Colonic mucosa (tissue), 4 donors: ENCODE results near the gene ABCB8. TPM values are rescaled to one million over a fixed set of nuclear protein-coding genes. Genes with fewer than 3 reads are reported as not detected.
"Not testable (repeated sequence)": the region's sequence is repeated elsewhere in the genome, so short reads cannot be mapped to it uniquely, and the experiment has no call there.

Experiments used
- DNase-seq: peaks from one replicate; pipeline ENCODE4 v3.0.0-alpha.2; 2020
- H3K27ac ChIP-seq: fragments of 200-600 bp; one replicate; pipeline ENCODE4 v1.8.0; 2021
- H3K27me3 ChIP-seq: fragments of 200-600 bp; one replicate; pipeline ENCODE4 v1.8.0; 2021
- H3K36me3 ChIP-seq: fragments of 200-600 bp; one replicate; pipeline ENCODE4 v1.8.0; 2021
- H3K4me1 ChIP-seq: fragments of 200-600 bp; one replicate; pipeline ENCODE4 v1.8.0; 2021; ENCODE audit warnings: mild to moderate bottlenecking
- H3K4me3 ChIP-seq: fragments of 200-600 bp; one replicate; pipeline ENCODE4 v1.8.0; 2021
- H3K9ac ChIP-seq, 2 donors: one replicate each; pipeline ENCODE4 v1.7.0; 2013; ENCODE audit warnings: control low read depth in 2 of 2, low read depth in 2 of 2, low read length in 2 of 2
- H3K9me3 ChIP-seq: fragments of 200-600 bp; one replicate; pipeline ENCODE4 v1.8.0; 2021
- CTCF ChIP-seq: fragments of 200-600 bp; IDR thresholded peaks from one replicate; pipeline ENCODE4 v1.8.0; 2022; ENCODE audit warnings: antibody characterized with exemption, mild to moderate bottlenecking
- intact Hi-C: fragments of 100-400 bp; cut with DNase I; formaldehyde crosslinking; loops from one replicate; pipeline ENCODE4 v1.14.1; 2022
- total RNA-seq, 2 donors: library from RNA; stranded (reverse); fragmentation: NEBNext Ultra II Directional in 1 of 2; extraction: Animal tissue kit (Norgen Biotek cat#: 25700) in 1 of 2; gene quantifications; one replicate each; pipeline ENCODE4 v1.2.1, GENCODE V29; 2021
- donor health status: healthy.
- donor health status: DM: no; HTN: no; CAD: no.
- donor health status: DM: no; HTN: no; CAD: no.

The ABCB8 gene
- total RNA-seq, 2 donors from 2014 or later, result 26.7 to 59.5 TPM

GRCh38 chr7:151035026-151035717 is 6.9 kb downstream of the ABCB8 start:
- no peak for DNase-seq
- intact Hi-C loops, result no loop called here
- H3K27ac ChIP-seq, result no peak overlapping the region
- H3K27me3 ChIP-seq, result no peaks in the 10 kb centered on the region
- H3K36me3 ChIP-seq, result no peaks in the 10 kb centered on the region
- TF ChIP-seq CTCF, result no peak
- H3K4me3 ChIP-seq, result no peak overlapping the region
- H3K4me1 ChIP-seq, result no peaks in the 10 kb centered on the region
- H3K9ac ChIP-seq, result no peak overlapping the region
- no peaks in the 10 kb centered on the region for H3K9me3 ChIP-seq

- Histone ChIP-seq H3K9ac (no peak overlapping the region), H3K9me3 (no peaks in the 10 kb centered on the region), H3K27ac (no peak overlapping the region), H3K27me3 (no peaks in the 10 kb centered on the region), H3K36me3 (no peaks in the 10 kb centered on the region), H3K4me1 (no peaks in the 10 kb centered on the region), H3K4me3 (no peak overlapping the region)
- no peak for DNase-seq
- intact Hi-C loops, result no loop called here
- TF ChIP-seq CTCF, result no peak
Measured at GRCh38 chr7:151035902-151036301, 7.7 kb downstream of the ABCB8 start.

GRCh38 chr7:151038951-151039849 is 10.9 kb downstream of the ABCB8 start:
- no peak for TF ChIP-seq CTCF
- DNase-seq, result peak; percentile 65
- H3K27ac ChIP-seq, result no peak overlapping the region
- no peak overlapping the region for H3K4me3 ChIP-seq
- H3K9ac ChIP-seq, result no peak overlapping the region
- no peaks in the 10 kb centered on the region for H3K36me3 ChIP-seq
- no peaks in the 10 kb centered on the region for H3K4me1 ChIP-seq
- intact Hi-C loops, result no loop called here
- no peaks in the 10 kb centered on the region for H3K9me3 ChIP-seq
- H3K27me3 ChIP-seq, result no peaks in the 10 kb centered on the region

GRCh38 chr7:151039850-151040548 is 11.7 kb downstream of the ABCB8 start:
- intact Hi-C loops, result no loop called here
- TF ChIP-seq CTCF, result no peak
- Histone ChIP-seq H3K9me3 (no peaks in the 10 kb centered on the region), H3K27ac (no peak overlapping the region), H3K36me3 (no peaks in the 10 kb centered on the region), H3K9ac (no peak overlapping the region), H3K4me1 (no peaks in the 10 kb centered on the region), H3K4me3 (no peak overlapping the region), H3K27me3 (no peaks in the 10 kb centered on the region)
- DNase-seq, result no peak

GRCh38 chr7:151040616-151041375 is 12.5 kb downstream of the ABCB8 start:
- Histone ChIP-seq H3K4me1 (no peaks in the 10 kb centered on the region), H3K27me3 (no peaks in the 10 kb centered on the region), H3K27ac (no peak overlapping the region), H3K9me3 (no peaks in the 10 kb centered on the region), H3K4me3 (no peak overlapping the region), H3K36me3 (no peaks in the 10 kb centered on the region), H3K9ac (no peak overlapping the region)
- intact Hi-C loops, result no loop called here
- no peak for DNase-seq
- TF ChIP-seq CTCF, result no peak

GRCh38 chr7:151043449-151043848 is 15.2 kb downstream of the ABCB8 start:
- intact Hi-C loops, H3K9me3 ChIP-seq, H3K36me3 ChIP-seq, H3K9ac ChIP-seq, DNase-seq, H3K27me3 ChIP-seq, H3K27ac ChIP-seq, H3K4me3 ChIP-seq, H3K4me1 ChIP-seq: not testable (repeated sequence)
